MM.1S (cell line): ENCODE results near the gene CDX1.

Experiments
- CTCF ChIP-seq: fragments of 300-600 bp; sonication (generic); IDR thresholded peaks from 2 replicates; pipeline ENCODE4 v1.5.1; 2016; ENCODE audit warnings: antibody characterized with exemption, low read length, mixed read lengths
- EZH2 ChIP-seq: fragments of 300-600 bp; sonication (generic); optimal IDR thresholded peaks from 2 replicates; pipeline ENCODE3; 2017; ENCODE audit warnings: low read depth, mild to moderate bottlenecking, antibody characterized with exemption, low read length, mixed read lengths
- EZH2phosphoT487 ChIP-seq: fragments of 300-600 bp; sonication (generic); IDR thresholded peaks from 2 replicates; pipeline ENCODE4 v1.6.1; 2018; ENCODE audit warnings: antibody characterized with exemption, low read length

- TF ChIP-seq CTCF: no peak
- no peak for TF ChIP-seq EZH2phosphoT487
- TF ChIP-seq EZH2: no peak
Measured at GRCh38 chr5:150219861-150220260, 53.3 kb downstream of the CDX1 start.
